ENCODE measurements around the gene FCMR. TPM values are rescaled to one million over a fixed set of nuclear protein-coding genes. Genes with fewer than 3 reads are reported as not detected.

FCMR gene
- total and polyA plus RNA-seq, 2 experiments from 2014 or later, result 0.84 TPM; not detected in 1

- TF ChIP-seq, protein P1, sequence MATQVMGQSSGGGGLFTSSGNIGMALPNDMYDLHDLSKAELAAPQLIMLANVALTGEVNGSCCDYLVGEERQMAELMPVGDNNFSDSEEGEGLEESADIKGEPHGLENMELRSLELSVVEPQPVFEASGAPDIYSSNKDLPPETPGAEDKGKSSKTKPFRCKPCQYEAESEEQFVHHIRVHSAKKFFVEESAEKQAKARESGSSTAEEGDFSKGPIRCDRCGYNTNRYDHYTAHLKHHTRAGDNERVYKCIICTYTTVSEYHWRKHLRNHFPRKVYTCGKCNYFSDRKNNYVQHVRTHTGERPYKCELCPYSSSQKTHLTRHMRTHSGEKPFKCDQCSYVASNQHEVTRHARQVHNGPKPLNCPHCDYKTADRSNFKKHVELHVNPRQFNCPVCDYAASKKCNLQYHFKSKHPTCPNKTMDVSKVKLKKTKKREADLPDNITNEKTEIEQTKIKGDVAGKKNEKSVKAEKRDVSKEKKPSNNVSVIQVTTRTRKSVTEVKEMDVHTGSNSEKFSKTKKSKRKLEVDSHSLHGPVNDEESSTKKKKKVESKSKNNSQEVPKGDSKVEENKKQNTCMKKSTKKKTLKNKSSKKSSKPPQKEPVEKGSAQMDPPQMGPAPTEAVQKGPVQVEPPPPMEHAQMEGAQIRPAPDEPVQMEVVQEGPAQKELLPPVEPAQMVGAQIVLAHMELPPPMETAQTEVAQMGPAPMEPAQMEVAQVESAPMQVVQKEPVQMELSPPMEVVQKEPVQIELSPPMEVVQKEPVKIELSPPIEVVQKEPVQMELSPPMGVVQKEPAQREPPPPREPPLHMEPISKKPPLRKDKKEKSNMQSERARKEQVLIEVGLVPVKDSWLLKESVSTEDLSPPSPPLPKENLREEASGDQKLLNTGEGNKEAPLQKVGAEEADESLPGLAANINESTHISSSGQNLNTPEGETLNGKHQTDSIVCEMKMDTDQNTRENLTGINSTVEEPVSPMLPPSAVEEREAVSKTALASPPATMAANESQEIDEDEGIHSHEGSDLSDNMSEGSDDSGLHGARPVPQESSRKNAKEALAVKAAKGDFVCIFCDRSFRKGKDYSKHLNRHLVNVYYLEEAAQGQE (IDR thresholded peaks at IDR 0.05; ENCODE audit: unreplicated experiment), result no peak
- TF ChIP-seq NANOG (IDR thresholded peaks at IDR 0.05; ENCODE audit: borderline replicate concordance), result no peak
These were observed 6.6 kb downstream of the FCMR start (continued) for GRCh38 chr1:206915030-206915735.

- no peak for ATAC-seq
- no peak overlapping the region for H3K4me2 ChIP-seq
- no peak overlapping the region for H3K27ac ChIP-seq (ENCODE audit: low read depth)
- H3K4me3 Mint-ChIP-seq, result no peak overlapping the region
- H3K9me2 ChIP-seq (ENCODE audit: insufficient read depth), result no peaks in the 10 kb centered on the region
- H3K4me1 ChIP-seq (ENCODE audit: insufficient read depth), result peaks cover under 1% of the 10 kb centered on the region
- H3K27me3 ChIP-seq (ENCODE audit: insufficient read depth), result peaks cover 16% of the 10 kb centered on the region
- no peaks in the 10 kb centered on the region for H3K79me2 ChIP-seq (replicated peaks; ENCODE audit: insufficient read depth)
- H3K27me3 Mint-ChIP-seq (ENCODE audit: insufficient read depth, low read depth, poor library complexity), result peaks cover 9% of the 10 kb centered on the region
- no peak for DNase-seq (ENCODE audit: low spot score)
- no peaks in the 10 kb centered on the region for H3K36me3 Mint-ChIP-seq (ENCODE audit: low read depth)
- H4K20me1 ChIP-seq (replicated peaks; ENCODE audit: insufficient read depth), result no peaks in the 10 kb centered on the region
- no peak overlapping the region for H3K4me3 ChIP-seq
- no peak overlapping the region for H2AFZ ChIP-seq
- no peak overlapping the region for H3K27ac Mint-ChIP-seq
- no peaks in the 10 kb centered on the region for H3K9me3 Mint-ChIP-seq
- H3K36me3 ChIP-seq (ENCODE audit: insufficient read depth), result no peaks in the 10 kb centered on the region
- TF ChIP-seq ETS1 (IDR thresholded peaks at IDR 0.05) (no peak), STAT1 (IDR thresholded peaks at IDR 0.05; ENCODE audit: unreplicated experiment) (no peak), EZH2 (IDR thresholded peaks at IDR 0.05; ENCODE audit: low read depth, unreplicated experiment) (no peak), POLR2AphosphoS5 (IDR thresholded peaks at IDR 0.05; ENCODE audit: low read depth) (no peak), JUNB (IDR thresholded peaks at IDR 0.05; ENCODE audit: unreplicated experiment) (no peak), ZNF331 (CRISPR knock-in tag; IDR thresholded peaks at IDR 0.05; ENCODE audit: low read depth) (no peak)
- TF ChIP-seq, protein P2, sequence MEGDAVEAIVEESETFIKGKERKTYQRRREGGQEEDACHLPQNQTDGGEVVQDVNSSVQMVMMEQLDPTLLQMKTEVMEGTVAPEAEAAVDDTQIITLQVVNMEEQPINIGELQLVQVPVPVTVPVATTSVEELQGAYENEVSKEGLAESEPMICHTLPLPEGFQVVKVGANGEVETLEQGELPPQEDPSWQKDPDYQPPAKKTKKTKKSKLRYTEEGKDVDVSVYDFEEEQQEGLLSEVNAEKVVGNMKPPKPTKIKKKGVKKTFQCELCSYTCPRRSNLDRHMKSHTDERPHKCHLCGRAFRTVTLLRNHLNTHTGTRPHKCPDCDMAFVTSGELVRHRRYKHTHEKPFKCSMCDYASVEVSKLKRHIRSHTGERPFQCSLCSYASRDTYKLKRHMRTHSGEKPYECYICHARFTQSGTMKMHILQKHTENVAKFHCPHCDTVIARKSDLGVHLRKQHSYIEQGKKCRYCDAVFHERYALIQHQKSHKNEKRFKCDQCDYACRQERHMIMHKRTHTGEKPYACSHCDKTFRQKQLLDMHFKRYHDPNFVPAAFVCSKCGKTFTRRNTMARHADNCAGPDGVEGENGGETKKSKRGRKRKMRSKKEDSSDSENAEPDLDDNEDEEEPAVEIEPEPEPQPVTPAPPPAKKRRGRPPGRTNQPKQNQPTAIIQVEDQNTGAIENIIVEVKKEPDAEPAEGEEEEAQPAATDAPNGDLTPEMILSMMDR (conservative IDR thresholded peaks at IDR 0.05; ENCODE audit: low read depth in 2 of 2), result no peak
- peaks cover 6% of the 10 kb centered on the region; the same call in 1 of the 2 replicates for H3F3A ChIP-seq (replicated peaks; ENCODE audit: low read depth)
- peaks cover 1% of the 10 kb centered on the region; the same call in 2 of the 3 replicates for H3K4me1 Mint-ChIP-seq
These were observed 7.8 kb downstream of the FCMR start for GRCh38 chr1:206913766-206914537.
